ENCODE data around the gene PSMD3.

The PSMD3 gene

GRCh38 chr17:39960524-39961041 is 20.0 kb upstream of the PSMD3 start:
- DNase-seq (ENCODE audit: low read depth), result no peak
- H3K4me3 ChIP-seq (ENCODE audit: low read depth, low read length), result no peak overlapping the region
- no peak for TF ChIP-seq CTCF (IDR thresholded peaks at IDR 0.05; ENCODE audit: low read depth, low read length, missing control alignments)

GRCh38 chr17:39962642-39963220 is 17.9 kb upstream of the PSMD3 start, which contains the start of gene GSDMA:
GSDMA (plus strand) TSS chr17:39963004; CDS start chr17:39965688, 2,684 bp downstream.
- no peak for DNase-seq (ENCODE audit: low read depth)
- no peak for TF ChIP-seq CTCF (IDR thresholded peaks at IDR 0.05; ENCODE audit: low read depth, low read length, missing control alignments)
- H3K4me3 ChIP-seq (ENCODE audit: low read depth, low read length), result no peak within 1 kb of the TSS

GRCh38 chr17:39963829-39964228 is 16.8 kb upstream of the PSMD3 start:
- TF ChIP-seq CTCF (IDR thresholded peaks at IDR 0.05; ENCODE audit: low read depth, low read length, missing control alignments), result no peak
- DNase-seq (ENCODE audit: low read depth), result no peak
- no peak overlapping the region for H3K4me3 ChIP-seq (ENCODE audit: low read depth, low read length)

- TF ChIP-seq CTCF (IDR thresholded peaks at IDR 0.05; ENCODE audit: low read depth, low read length, missing control alignments), result no peak
- H3K4me3 ChIP-seq (ENCODE audit: low read depth, low read length), result no peak overlapping the region
- DNase-seq (ENCODE audit: low read depth), result no peak
These were observed 15.4 kb upstream of the PSMD3 start for GRCh38 chr17:39965017-39965699.

GRCh38 chr17:39966771-39967170 is 13.8 kb upstream of the PSMD3 start:
- DNase-seq (ENCODE audit: low read depth), result no peak
- no peak for TF ChIP-seq CTCF (IDR thresholded peaks at IDR 0.05; ENCODE audit: low read depth, low read length, missing control alignments)
- no peak overlapping the region for H3K4me3 ChIP-seq (ENCODE audit: low read depth, low read length)

- H3K4me3 ChIP-seq (ENCODE audit: low read depth, low read length), result no peak overlapping the region
- DNase-seq (ENCODE audit: low read depth), result no peak
- no peak for TF ChIP-seq CTCF (IDR thresholded peaks at IDR 0.05; ENCODE audit: low read depth, low read length, missing control alignments)
These were observed 11.8 kb upstream of the PSMD3 start for GRCh38 chr17:39968761-39969160.
